CD14-positive monocyte (primary cell): ENCODE data around the gene ABCF3. TPM values are rescaled to one million over a fixed set of nuclear protein-coding genes. Genes with fewer than 3 reads are reported as not detected.

Experiments used
- DNase-seq, 3 donors: peaks; one replicate each; pipeline ENCODE4 v3.0.0-alpha.2; 2011 to 2022
- H2AFZ ChIP-seq: 2 replicates; pipeline ENCODE4 v1.6.0; 2012; ENCODE audit warnings: mild to moderate bottlenecking, low read depth, low read length, inconsistent platforms; ENCODE audit not compliant: insufficient read depth, poor library complexity, severe bottlenecking
- H3K27ac ChIP-seq, 2 donors: 1 replicate in 1 of 2; 2 replicates in 1 of 2; pipeline ENCODE4 v1.5.1; 2012 to 2013; ENCODE audit warnings: low read length in 2 of 2, control low read depth in 1 of 2, inconsistent platforms in 1 of 2, low read depth in 1 of 2, mild to moderate bottlenecking in 1 of 2
- H3K27me3 ChIP-seq, 2 donors: one replicate each; pipeline versions ENCODE4 v1.6.0 to v1.6.1; 2011 to 2013; ENCODE audit warnings: low read length in 2 of 2; ENCODE audit not compliant: control insufficient read depth in 2 of 2, insufficient read depth in 2 of 2
- H3K36me3 ChIP-seq, 2 donors: replicated peaks in 1 of 2; 1 replicate in 1 of 2; 2 replicates in 1 of 2; pipeline versions ENCODE4 v1.5.1 to v1.6.1; 2012 to 2013; ENCODE audit warnings: low read length in 2 of 2, control low read depth in 1 of 2, inconsistent platforms in 1 of 2, mild to moderate bottlenecking in 1 of 2; ENCODE audit not compliant: insufficient read depth in 2 of 2, control insufficient read depth in 1 of 2
- H3K4me1 ChIP-seq, 2 donors: 1 replicate in 1 of 2; 2 replicates in 1 of 2; pipeline versions ENCODE4 v1.5.1 to v1.6.1; 2012 to 2013; ENCODE audit warnings: low read length in 2 of 2, control low read depth in 1 of 2, inconsistent platforms in 1 of 2, mild to moderate bottlenecking in 1 of 2, moderate library complexity in 1 of 2; ENCODE audit not compliant: insufficient read depth in 2 of 2, control insufficient read depth in 1 of 2
- H3K4me2 ChIP-seq: replicated peaks from 2 replicates; pipeline ENCODE3; 2012; ENCODE audit warnings: low read length, moderate library complexity, mild to moderate bottlenecking; ENCODE audit not compliant: poor library complexity, severe bottlenecking; ENCODE audit errors: extremely low read depth
- H3K4me3 ChIP-seq, 3 experiments: fragments of 200-600 bp in 1 of 3; sonication (generic) in 1 of 3; replicated peaks in 1 of 3; 1 replicate in 2 of 3; 2 replicates in 1 of 3; pipeline ENCODE4 v1.5.1; 2011 to 2013; ENCODE audit warnings: low read length in 3 of 3, mild to moderate bottlenecking in 3 of 3, control low read depth in 2 of 3, low read depth in 2 of 3, inconsistent platforms in 1 of 3, moderate library complexity in 1 of 3
- H3K79me2 ChIP-seq: 2 replicates; pipeline ENCODE4 v1.6.0; 2012; ENCODE audit warnings: mild to moderate bottlenecking, control low read depth, inconsistent platforms, low read length, moderate library complexity; ENCODE audit not compliant: insufficient read depth
- H3K9ac ChIP-seq: 2 replicates; pipeline ENCODE4 v1.6.0; 2017; ENCODE audit warnings: low read length, mild to moderate bottlenecking; ENCODE audit not compliant: insufficient read depth, poor library complexity, severe bottlenecking
- H3K9me3 ChIP-seq, 2 donors: replicated peaks in 1 of 2; 1 replicate in 1 of 2; 2 replicates in 1 of 2; pipeline versions ENCODE4 v1.5.1 to v1.6.1; 2012 to 2013; ENCODE audit warnings: low read length in 2 of 2, control low read depth in 1 of 2; ENCODE audit not compliant: control insufficient read depth in 1 of 2, insufficient read depth in 1 of 2
- H4K20me1 ChIP-seq: 2 replicates; pipeline ENCODE4 v1.6.0; 2012; ENCODE audit warnings: mild to moderate bottlenecking, low read length, control low read depth, moderate library complexity; ENCODE audit not compliant: insufficient read depth
- H3K27ac Mint-ChIP-seq, 7 donors: one replicate each; pipeline ENCODE4 v1.8.0; 2020; ENCODE audit warnings: mild to moderate bottlenecking in 7 of 7, mixed read lengths in 7 of 7, moderate library complexity in 6 of 7, inconsistent platforms in 2 of 7
- H3K27me3 Mint-ChIP-seq, 3 donors: one replicate each; pipeline ENCODE4 v1.8.0; 2021 to 2022; ENCODE audit warnings: low read depth in 3 of 3, mild to moderate bottlenecking in 3 of 3, mixed read lengths in 3 of 3, moderate library complexity in 3 of 3, inconsistent platforms in 1 of 3
- H3K36me3 Mint-ChIP-seq, 2 donors: one replicate each; pipeline ENCODE4 v1.8.0; 2020; ENCODE audit warnings: mixed read lengths in 2 of 2, inconsistent platforms in 1 of 2, mild to moderate bottlenecking in 1 of 2
- H3K4me1 Mint-ChIP-seq: one replicate; pipeline ENCODE4 v1.8.0; 2020; ENCODE audit warnings: mild to moderate bottlenecking, mixed read lengths
- H3K4me3 Mint-ChIP-seq, 2 donors: one replicate each; pipeline ENCODE4 v1.8.0; 2020; ENCODE audit warnings: mild to moderate bottlenecking in 2 of 2, mixed read lengths in 2 of 2, moderate library complexity in 1 of 2
- H3K9me3 Mint-ChIP-seq, 7 donors: one replicate each; pipeline ENCODE4 v1.8.0; 2020 to 2022; ENCODE audit warnings: mixed read lengths in 7 of 7, mild to moderate bottlenecking in 6 of 7, moderate library complexity in 6 of 7, inconsistent platforms in 2 of 7
- WGBS: methylation state at CpG from one replicate; pipeline ENCODE4 v1.1.5; 2013; ENCODE audit warnings: missing lambda C conversion rate; ENCODE audit not compliant: insufficient coverage; 5-methylcytosine and 5-hydroxymethylcytosine counted together
- intact Hi-C, 2 donors: fragments of 100-400 bp; cut with micrococcal nuclease; formaldehyde crosslinking; loops; one replicate each; pipeline versions ENCODE4 v1.15.0 to v1.15.1; 2023
- polyA plus RNA-seq, 3 donors: library from polyadenylated mRNA; depleted of rRNA in 1 of 3; unstranded in 2 of 3; stranded (reverse) in 1 of 3; fragments of 300-500 nt in 2 of 3; fragments of >200 nt in 1 of 3; fragmentation: Illumina TruSeq in 2 of 3; gene quantifications; 1 replicate in 2 of 3; 2 replicates in 1 of 3; pipeline ENCODE4 v1.2.3, GENCODE V29; 2012 to 2021
- TF ChIP-seq, protein P1 (sequence below): fragments of 200-600 bp; IDR thresholded peaks from one replicate; pipeline ENCODE4 v1.8.0; 2022; ENCODE audit warnings: antibody characterized with exemption, mild to moderate bottlenecking

ABCF3 gene
- polyA plus RNA-seq, 3 donors = 13.5 to 74.8 (median 13.9) TPM

DNA sequence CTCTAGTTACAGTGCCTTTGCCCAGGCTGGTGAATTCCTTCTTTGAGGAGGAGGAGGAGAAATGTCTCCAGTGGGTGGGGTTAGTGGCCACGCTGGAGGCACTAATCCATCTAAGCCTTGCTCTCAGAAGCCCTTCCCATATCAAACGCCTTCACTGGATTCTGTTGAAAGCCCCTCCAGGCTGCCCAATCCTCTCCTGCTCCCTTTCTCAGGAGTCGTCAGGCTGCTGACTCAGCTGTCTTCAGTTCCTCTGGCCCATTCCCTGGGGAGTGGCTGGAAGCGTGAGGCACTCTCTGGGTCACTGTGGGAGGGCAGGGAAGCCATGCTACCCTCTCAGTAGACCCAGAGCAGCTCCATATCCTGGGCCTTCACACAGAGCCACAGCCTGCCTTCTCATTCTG is 8.7 kb upstream of the ABCF3 start:
- H3K27me3 ChIP-seq = no peaks in the 10 kb centered on the region
- peak overlapping the region in 1 of 2 donors; percentile 84 for H3K27ac ChIP-seq
- H4K20me1 ChIP-seq = peaks cover 40% of the 10 kb centered on the region
- H3K9ac ChIP-seq = no peak overlapping the region
- Mint-ChIP-seq H3K9me3 (no peaks in the 10 kb centered on the region), H3K36me3 (peaks cover 49 to 53% of the 10 kb centered on the region in 2 donors), H3K4me1 (peaks cover 36% of the 10 kb centered on the region), H3K4me3 (no peak overlapping the region), H3K27me3 (peaks cover 0 to under 1% (median 0%) of the 10 kb centered on the region in 3 donors), H3K27ac (peak overlapping the region; percentile 57 to 86 (median 80))
- no peaks in the 10 kb centered on the region for H3K9me3 ChIP-seq
- 0% methylated on average over 1 of the region's 4 CpGs for WGBS
- H3K36me3 ChIP-seq = peaks cover 55 to 60% of the 10 kb centered on the region in 2 donors
- TF ChIP-seq, protein P1, sequence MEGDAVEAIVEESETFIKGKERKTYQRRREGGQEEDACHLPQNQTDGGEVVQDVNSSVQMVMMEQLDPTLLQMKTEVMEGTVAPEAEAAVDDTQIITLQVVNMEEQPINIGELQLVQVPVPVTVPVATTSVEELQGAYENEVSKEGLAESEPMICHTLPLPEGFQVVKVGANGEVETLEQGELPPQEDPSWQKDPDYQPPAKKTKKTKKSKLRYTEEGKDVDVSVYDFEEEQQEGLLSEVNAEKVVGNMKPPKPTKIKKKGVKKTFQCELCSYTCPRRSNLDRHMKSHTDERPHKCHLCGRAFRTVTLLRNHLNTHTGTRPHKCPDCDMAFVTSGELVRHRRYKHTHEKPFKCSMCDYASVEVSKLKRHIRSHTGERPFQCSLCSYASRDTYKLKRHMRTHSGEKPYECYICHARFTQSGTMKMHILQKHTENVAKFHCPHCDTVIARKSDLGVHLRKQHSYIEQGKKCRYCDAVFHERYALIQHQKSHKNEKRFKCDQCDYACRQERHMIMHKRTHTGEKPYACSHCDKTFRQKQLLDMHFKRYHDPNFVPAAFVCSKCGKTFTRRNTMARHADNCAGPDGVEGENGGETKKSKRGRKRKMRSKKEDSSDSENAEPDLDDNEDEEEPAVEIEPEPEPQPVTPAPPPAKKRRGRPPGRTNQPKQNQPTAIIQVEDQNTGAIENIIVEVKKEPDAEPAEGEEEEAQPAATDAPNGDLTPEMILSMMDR = no peak
- H3K4me2 ChIP-seq = peak overlapping the region; percentile 96
- no peak overlapping the region for H2AFZ ChIP-seq
- DNase-seq = no peak
- peak overlapping the region in 1 of 3 experiments; percentile 98 for H3K4me3 ChIP-seq
- intact Hi-C loops = loop anchor here in 1 of 2 donors (5.0 kb wide), 1 partner anchor 155 kb away; no protein-coding TSS in a partner anchor
- peaks cover 27 to 33% of the 10 kb centered on the region in 2 donors for H3K4me1 ChIP-seq
- H3K79me2 ChIP-seq = peaks cover 49% of the 10 kb centered on the region

DNA sequence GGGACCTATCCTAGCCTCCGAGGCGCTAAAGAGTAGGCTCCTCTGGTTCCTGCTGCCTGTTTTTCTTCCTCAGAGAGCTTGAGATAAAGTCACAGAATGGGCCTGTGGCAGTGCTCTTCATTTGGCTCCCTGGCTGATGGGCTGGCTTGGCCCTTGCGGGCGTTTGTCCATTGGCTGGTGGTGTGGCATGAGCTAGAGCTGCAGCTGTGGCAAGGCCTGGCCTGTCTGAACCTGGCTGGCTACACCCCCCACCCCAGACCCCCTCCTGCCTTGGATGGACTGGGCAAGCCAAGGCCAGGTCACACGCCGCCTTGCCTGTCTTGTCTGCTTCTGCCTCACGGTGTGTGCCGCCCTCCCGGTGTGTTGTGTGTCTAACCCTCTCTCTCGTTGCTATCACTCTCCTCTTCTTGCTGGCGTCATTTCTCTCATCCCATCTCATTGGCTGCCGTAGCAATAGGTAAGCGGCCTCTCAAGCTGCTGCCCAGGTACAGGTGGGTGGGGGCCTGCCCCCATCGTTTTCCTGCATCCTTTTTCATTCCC is 8.2 kb upstream of the ABCF3 start:
- Histone ChIP-seq H3K36me3 (peaks cover 60% of the 10 kb centered on the region in 2 donors), H3K79me2 (peaks cover 49% of the 10 kb centered on the region), H3K4me2 (no peak overlapping the region), H3K27me3 (no peaks in the 10 kb centered on the region), H3K27ac (peak overlapping the region in 1 of 2 donors; percentile 84), H2AFZ (no peak overlapping the region), H3K4me1 (peaks cover 27 to 33% of the 10 kb centered on the region in 2 donors), H3K9ac (no peak overlapping the region), H3K9me3 (no peaks in the 10 kb centered on the region), H3K4me3 (no peak overlapping the region), H4K20me1 (peaks cover 40% of the 10 kb centered on the region)
- 98% methylated on average over 8 of the region's 14 CpGs for WGBS
- DNase-seq = no peak
- Mint-ChIP-seq H3K27me3 (no peaks in the 10 kb centered on the region), H3K36me3 (peaks cover 51 to 57% of the 10 kb centered on the region in 2 donors), H3K4me1 (peaks cover 36% of the 10 kb centered on the region), H3K9me3 (no peaks in the 10 kb centered on the region), H3K27ac (peak overlapping the region in 3 of 7 donors; percentile 30 to 77 (median 36)), H3K4me3 (peak overlapping the region in 1 of 2 donors; percentile 37)
- TF ChIP-seq, protein P1 = no peak
- intact Hi-C loops = loop anchor here in 1 of 2 donors (5.0 kb wide), 1 partner anchor 156 kb away; no protein-coding TSS in a partner anchor
